Measurements from ENCODE around the gene NOL3. TPM values are rescaled to one million over a fixed set of nuclear protein-coding genes. Genes with fewer than 3 reads are reported as not detected.
A peak's percentile ranks its signal among the peaks of the same experiment; 100 is the strongest.

NOL3 gene
- total RNA-seq, 5 donors from 2014 or later (not counting 1 experiment from before 2014, with no cell fraction given) = 2.1 to 8.0 (median 5.2) TPM

- 90% methylated on average over 2 of the region's 2 CpGs for WGBS (ENCODE audit: insufficient coverage)
- Histone ChIP-seq H3K4me1 (ENCODE audit: control insufficient read depth in 1 of 2, extremely low read depth in 1 of 2, insufficient read depth in 2 of 2, low read length in 2 of 2) (peaks cover 0 to 24% of the 10 kb centered on the region in 2 experiments), H3K9me3 (no peaks in the 10 kb centered on the region), H3K4me3 (ENCODE audit: control insufficient read depth in 1 of 2, extremely low read depth in 1 of 2, low read length in 1 of 2) (no peak overlapping the region), H3K27ac (ENCODE audit: low read length) (no peak overlapping the region), H3K36me3 (ENCODE audit: control insufficient read depth in 2 of 2, extremely low read depth in 1 of 2, insufficient read depth in 1 of 2, low read length in 1 of 2) (peaks cover 4 to 32% of the 10 kb centered on the region in 2 donors), H3K27me3 (replicated peaks in 1 of 2; ENCODE audit: control insufficient read depth in 2 of 2, extremely low read depth in 1 of 2, insufficient read depth in 2 of 2, low read length in 1 of 2) (peaks cover 0 to 22% of the 10 kb centered on the region in 2 experiments)
- H3K27ac Mint-ChIP-seq = no peak overlapping the region
- DNase-seq (no peak), ATAC-seq (replicated peaks in 1 of 4) (no peak)
- ChIA-PET CTCF (no interaction called here), POLR2A (no interaction called here)
- no peaks in the 10 kb centered on the region for H3K9me3 Mint-ChIP-seq
- peak overlapping the region in 2 of 3 donors; percentile 31 to 65 for H3K4me3 Mint-ChIP-seq
- peaks cover 3 to 5% of the 10 kb centered on the region in 2 donors for H3K27me3 Mint-ChIP-seq
- peaks cover 47% of the 10 kb centered on the region for H3K36me3 Mint-ChIP-seq
- H3K4me1 Mint-ChIP-seq = peaks cover 17 to 19% (median 19%) of the 10 kb centered on the region in 3 donors
Measured at GRCh38 chr16:67148221-67148620, 22.1 kb upstream of the NOL3 start.

GRCh38 chr16:67148656-67149275 is 21.6 kb upstream of the NOL3 start:
- H3K27me3 ChIP-seq (replicated peaks in 1 of 2; ENCODE audit: control insufficient read depth in 2 of 2, extremely low read depth in 1 of 2, insufficient read depth in 2 of 2, low read length in 1 of 2) = peaks cover 0 to 22% of the 10 kb centered on the region in 2 experiments
- WGBS (ENCODE audit: insufficient coverage) = 96% methylated on average over 8 of the region's 11 CpGs
- Mint-ChIP-seq H3K9me3 (no peaks in the 10 kb centered on the region), H3K27me3 (peaks cover 3 to 5% of the 10 kb centered on the region in 2 donors), H3K27ac (peak overlapping the region in 1 of 2 donors; percentile 23), H3K4me1 (peaks cover 21 to 23% (median 21%) of the 10 kb centered on the region in 3 donors), H3K36me3 (peaks cover 44% of the 10 kb centered on the region), H3K4me3 (peak overlapping the region; percentile 31 to 65 (median 34))
- H3K4me1 ChIP-seq (ENCODE audit: control insufficient read depth in 1 of 2, extremely low read depth in 1 of 2, insufficient read depth in 2 of 2, low read length in 2 of 2) = peaks cover 0 to 24% of the 10 kb centered on the region in 2 experiments
- peaks cover 4 to 29% of the 10 kb centered on the region in 2 donors for H3K36me3 ChIP-seq (ENCODE audit: control insufficient read depth in 2 of 2, extremely low read depth in 1 of 2, insufficient read depth in 1 of 2, low read length in 1 of 2)
- DNase-seq (no peak), ATAC-seq (replicated peaks in 1 of 4) (no peak)
- H3K27ac ChIP-seq (ENCODE audit: low read length) = no peak overlapping the region
- CTCF ChIA-PET = no interaction called here
- POLR2A ChIA-PET = interaction anchor here in 1 of 2 donors (0.6 kb wide), 1 partner anchor 28 kb away, joined by 5 read pairs; no protein-coding TSS in a partner anchor
- H3K9me3 ChIP-seq = no peaks in the 10 kb centered on the region
- H3K4me3 ChIP-seq (ENCODE audit: control insufficient read depth in 1 of 2, extremely low read depth in 1 of 2, low read length in 1 of 2) = no peak overlapping the region

GRCh38 chr16:67149276-67150046 is 20.9 kb upstream of the NOL3 start:
- no peak for DNase-seq
- peak overlapping the region in 1 of 2 donors; percentile 23 for H3K27ac Mint-ChIP-seq
- H3K27ac ChIP-seq (ENCODE audit: low read length) = no peak overlapping the region

GRCh38 chr16:67150047-67150832 is 20.1 kb upstream of the NOL3 start:
- Histone ChIP-seq H3K4me3 (ENCODE audit: control insufficient read depth in 1 of 2, extremely low read depth in 1 of 2, low read length in 1 of 2) (peak overlapping the region; percentile 11 to 57), H3K27me3 (replicated peaks in 1 of 2; ENCODE audit: control insufficient read depth in 2 of 2, extremely low read depth in 1 of 2, insufficient read depth in 2 of 2, low read length in 1 of 2) (peaks cover 0 to 22% of the 10 kb centered on the region in 2 experiments), H3K27ac (ENCODE audit: low read length) (no peak overlapping the region), H3K9me3 (no peaks in the 10 kb centered on the region), H3K4me1 (ENCODE audit: control insufficient read depth in 1 of 2, extremely low read depth in 1 of 2, insufficient read depth in 2 of 2, low read length in 2 of 2) (peaks cover 2 to 35% of the 10 kb centered on the region in 2 experiments), H3K36me3 (ENCODE audit: control insufficient read depth in 2 of 2, extremely low read depth in 1 of 2, insufficient read depth in 1 of 2, low read length in 1 of 2) (peaks cover 2 to 18% of the 10 kb centered on the region in 2 donors)
- ChIA-PET POLR2A (interaction anchor here in 1 of 2 donors (0.6 to 0.7 kb wide), 3 partner anchors 84 to 499 kb away, joined by 4 to 9 read pairs (median 5); no protein-coding TSS in a partner anchor), CTCF (interaction anchor here (0.5 to 1.0 kb wide), 2 partner anchors 24 to 192 kb away, joined by 3 to 7 read pairs; no protein-coding TSS in a partner anchor)
- no peaks in the 10 kb centered on the region for H3K9me3 Mint-ChIP-seq
- ATAC-seq (replicated peaks in 1 of 4) (peak; percentile 57 to 66 (median 64)), DNase-seq (peak in 3 of 35 experiments; percentile 37 to 53 (median 37))
- peak overlapping the region; percentile 71 to 79 (median 76) for H3K4me3 Mint-ChIP-seq
- no peak overlapping the region for H3K27ac Mint-ChIP-seq
- 11% methylated on average over 88 of the region's 94 CpGs for WGBS (ENCODE audit: insufficient coverage)
- peaks cover 32% of the 10 kb centered on the region for H3K36me3 Mint-ChIP-seq
- H3K4me1 Mint-ChIP-seq = peaks cover 28 to 29% (median 28%) of the 10 kb centered on the region in 3 donors
- H3K27me3 Mint-ChIP-seq = peaks cover 3 to 5% of the 10 kb centered on the region in 2 donors

More at GRCh38 chr16:67149276-67150046, 20.9 kb upstream of the NOL3 start:
- ChIA-PET POLR2A (interaction anchor here in 1 of 2 donors (0.6 kb wide), 1 partner anchor 28 kb away, joined by 5 read pairs; no protein-coding TSS in a partner anchor), CTCF (no interaction called here)
- Histone ChIP-seq H3K9me3 (no peaks in the 10 kb centered on the region), H3K27me3 (replicated peaks in 1 of 2; ENCODE audit: control insufficient read depth in 2 of 2, extremely low read depth in 1 of 2, insufficient read depth in 2 of 2, low read length in 1 of 2) (peaks cover 0 to 22% of the 10 kb centered on the region in 2 experiments), H3K4me1 (ENCODE audit: control insufficient read depth in 1 of 2, extremely low read depth in 1 of 2, insufficient read depth in 2 of 2, low read length in 2 of 2) (peaks cover 0 to 27% of the 10 kb centered on the region in 2 experiments), H3K36me3 (ENCODE audit: control insufficient read depth in 2 of 2, extremely low read depth in 1 of 2, insufficient read depth in 1 of 2, low read length in 1 of 2) (peaks cover 4 to 26% of the 10 kb centered on the region in 2 donors), H3K4me3 (ENCODE audit: control insufficient read depth in 1 of 2, extremely low read depth in 1 of 2, low read length in 1 of 2) (no peak overlapping the region)
- Mint-ChIP-seq H3K36me3 (peaks cover 38% of the 10 kb centered on the region), H3K27me3 (peaks cover 3 to 5% of the 10 kb centered on the region in 2 donors), H3K4me3 (peak overlapping the region; percentile 34 to 79 (median 39)), H3K9me3 (no peaks in the 10 kb centered on the region), H3K4me1 (peaks cover 26 to 28% (median 27%) of the 10 kb centered on the region in 3 donors)
- WGBS (ENCODE audit: insufficient coverage) = 83% methylated on average over 77 of the region's 77 CpGs
- ATAC-seq (replicated peaks in 1 of 4) = no peak

GRCh38 chr16:67150833-67151396 is 19.4 kb upstream of the NOL3 start, which contains the start of gene B3GNT9:
TSS of gene B3GNT9 (minus strand) at chr16:67150998. CDS start at chr16:67150485, 513 bp downstream.
- ATAC-seq (replicated peaks in 1 of 4) (peak; percentile 29 to 46 (median 38)), DNase-seq (peak in 2 of 35 experiments; percentile 25 to 43)
- peaks cover 2 to 42% of the 10 kb centered on the region in 2 experiments for H3K4me1 ChIP-seq (ENCODE audit: control insufficient read depth in 1 of 2, extremely low read depth in 1 of 2, insufficient read depth in 2 of 2, low read length in 2 of 2)
- Mint-ChIP-seq H3K4me3 (peak within 1 kb of the TSS; percentile 71 to 79 (median 76)), H3K27me3 (peaks cover 3 to 5% of the 10 kb centered on the region in 2 donors), H3K4me1 (peaks cover 31 to 33% (median 32%) of the 10 kb centered on the region in 3 donors), H3K27ac (peak within 1 kb of the TSS; percentile 57 to 61), H3K9me3 (no peaks in the 10 kb centered on the region), H3K36me3 (peaks cover 27% of the 10 kb centered on the region)
- H3K27me3 ChIP-seq (replicated peaks in 1 of 2; ENCODE audit: control insufficient read depth in 2 of 2, extremely low read depth in 1 of 2, insufficient read depth in 2 of 2, low read length in 1 of 2) = peaks cover 0 to 22% of the 10 kb centered on the region in 2 experiments
- POLR2A ChIA-PET = interaction anchor here in 1 of 2 donors (0.6 to 0.7 kb wide), 2 partner anchors 85 to 261 kb away, joined by 5 to 9 read pairs; no protein-coding TSS in a partner anchor
- H3K36me3 ChIP-seq (ENCODE audit: control insufficient read depth in 2 of 2, extremely low read depth in 1 of 2, insufficient read depth in 1 of 2, low read length in 1 of 2) = peaks cover 0 to 11% of the 10 kb centered on the region in 2 donors
- H3K27ac ChIP-seq (ENCODE audit: low read length) = no peak within 1 kb of the TSS
- CTCF ChIA-PET = interaction anchor here in 1 of 2 donors (1.0 kb wide), 1 partner anchor 24 kb away, joined by 3 read pairs; no protein-coding TSS in a partner anchor
- WGBS (ENCODE audit: insufficient coverage) = 8% methylated on average over 33 of the region's 34 CpGs
- H3K4me3 ChIP-seq (ENCODE audit: control insufficient read depth in 1 of 2, extremely low read depth in 1 of 2, low read length in 1 of 2) = peak within 1 kb of the TSS; percentile 11 to 57
- no peaks in the 10 kb centered on the region for H3K9me3 ChIP-seq

All from T-cell (primary cell).